GM13976 (cell line): Measurements from ENCODE around the gene PCED1B.

Experiments
- DNase-seq: peaks from one replicate; pipeline ENCODE4 v3.0.0; 2012; ENCODE audit warnings: low spot score
- in situ Hi-C: fragments of 300-500 bp; cut with MboI; formaldehyde crosslinking; loops from one replicate; pipeline ENCODE4 v1.12.0; 2022; ENCODE audit warnings: low sequenced_read_pairs, mixed read lengths, inconsistent platforms; ENCODE audit not compliant: unreplicated experiment
- TF ChIP-seq, protein P1 (sequence below): IDR thresholded peaks from 2 replicates; pipeline ENCODE4 v1.5.1; 2012; ENCODE audit warnings: borderline replicate concordance, mild to moderate bottlenecking; ENCODE audit not compliant: insufficient read depth; ENCODE audit errors: extremely low read depth, missing control alignments, control extremely low read depth

The PCED1B gene

GRCh38 chr12:47075192-47076084 is 4.0 kb upstream of the PCED1B start:
- in situ Hi-C loops = no loop called here
- no peak for DNase-seq
- TF ChIP-seq, protein P1, sequence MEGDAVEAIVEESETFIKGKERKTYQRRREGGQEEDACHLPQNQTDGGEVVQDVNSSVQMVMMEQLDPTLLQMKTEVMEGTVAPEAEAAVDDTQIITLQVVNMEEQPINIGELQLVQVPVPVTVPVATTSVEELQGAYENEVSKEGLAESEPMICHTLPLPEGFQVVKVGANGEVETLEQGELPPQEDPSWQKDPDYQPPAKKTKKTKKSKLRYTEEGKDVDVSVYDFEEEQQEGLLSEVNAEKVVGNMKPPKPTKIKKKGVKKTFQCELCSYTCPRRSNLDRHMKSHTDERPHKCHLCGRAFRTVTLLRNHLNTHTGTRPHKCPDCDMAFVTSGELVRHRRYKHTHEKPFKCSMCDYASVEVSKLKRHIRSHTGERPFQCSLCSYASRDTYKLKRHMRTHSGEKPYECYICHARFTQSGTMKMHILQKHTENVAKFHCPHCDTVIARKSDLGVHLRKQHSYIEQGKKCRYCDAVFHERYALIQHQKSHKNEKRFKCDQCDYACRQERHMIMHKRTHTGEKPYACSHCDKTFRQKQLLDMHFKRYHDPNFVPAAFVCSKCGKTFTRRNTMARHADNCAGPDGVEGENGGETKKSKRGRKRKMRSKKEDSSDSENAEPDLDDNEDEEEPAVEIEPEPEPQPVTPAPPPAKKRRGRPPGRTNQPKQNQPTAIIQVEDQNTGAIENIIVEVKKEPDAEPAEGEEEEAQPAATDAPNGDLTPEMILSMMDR = no peak

GRCh38 chr12:47077206-47078085 is 2.0 kb upstream of the PCED1B start:
- TF ChIP-seq, protein P1 = no peak
- DNase-seq = no peak
- in situ Hi-C loops = no loop called here

DNA sequence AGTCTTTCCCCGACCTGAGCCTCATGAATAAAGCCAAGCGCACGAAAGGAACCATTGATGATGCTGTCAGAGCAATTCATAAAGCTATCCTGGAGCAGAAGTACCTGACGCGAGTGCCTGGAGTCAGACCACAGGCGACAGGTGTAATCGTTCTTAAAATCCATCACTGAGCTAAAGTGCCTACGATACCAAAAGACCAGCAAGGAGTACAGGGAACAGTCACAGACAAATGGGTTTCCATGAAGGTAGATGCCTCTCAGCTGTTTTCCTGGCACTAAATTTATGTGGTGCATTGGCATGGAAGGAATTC is 1.4 kb upstream of the PCED1B start:
- in situ Hi-C loops = no loop called here
- TF ChIP-seq, protein P1 = no peak
- no peak for DNase-seq

- in situ Hi-C loops = no loop called here
- DNase-seq = peak; percentile 17
- TF ChIP-seq, protein P1 = no peak
Observed at GRCh38 chr12:47078733-47079467, 521 bp upstream of the PCED1B start.

DNA sequence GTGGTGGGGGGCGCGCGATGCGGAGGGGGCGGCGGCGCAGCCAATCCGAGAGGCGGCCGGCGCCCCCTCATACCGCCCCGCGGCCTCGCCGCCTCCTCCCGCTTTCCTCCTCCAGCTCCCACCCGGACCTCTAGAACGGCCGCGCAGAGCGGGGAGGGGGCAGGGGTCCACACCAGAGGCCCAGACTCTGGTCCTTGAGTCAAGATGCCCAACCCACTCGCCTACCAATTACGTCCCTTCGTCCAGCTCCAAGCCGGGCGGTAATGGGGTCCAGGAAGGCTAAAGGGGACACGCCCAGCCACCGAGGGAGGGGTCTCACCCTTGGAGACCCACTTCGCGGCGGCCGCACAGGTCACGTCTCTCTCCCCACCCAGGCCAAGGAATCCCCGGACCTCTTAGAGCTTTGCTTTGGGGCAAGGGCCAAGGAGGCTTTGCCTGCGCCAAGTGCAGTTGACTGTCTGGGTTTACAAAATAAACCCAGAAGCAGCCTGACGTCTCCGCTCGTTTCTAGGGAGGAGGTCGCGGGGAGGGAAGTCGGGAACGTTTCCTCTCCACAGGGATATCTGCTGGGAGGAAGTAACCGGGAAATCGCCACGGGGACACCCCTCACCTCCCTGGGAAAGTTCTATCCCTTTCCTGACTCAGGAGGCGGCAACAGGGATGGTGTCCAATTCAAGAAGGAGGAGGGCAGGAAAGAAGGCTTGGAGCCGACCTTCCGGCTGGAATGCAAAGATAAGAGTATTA is 732 bp downstream of the PCED1B start:
- in situ Hi-C loops = no loop called here
- DNase-seq = peak; percentile 48
- TF ChIP-seq, protein P1 = no peak

- DNase-seq = peak; percentile 24
- TF ChIP-seq, protein P1 = no peak
- in situ Hi-C loops = no loop called here
Observed at GRCh38 chr12:47080725-47081502, 1.5 kb downstream of the PCED1B start.
